HCT116 (cell line): Measurements from ENCODE around the gene WDR33.

ENCODE experiments used
- EZH2 ChIP-seq: fragments of 200-600 bp; sonication (generic); IDR thresholded peaks from 2 replicates; pipeline ENCODE4 v1.6.1; 2017; ENCODE audit warnings: antibody characterized with exemption, mixed run types
- EZH2phosphoT487 ChIP-seq: fragments of 200-600 bp; IDR thresholded peaks from 2 replicates; pipeline ENCODE4 v1.6.1; 2018; ENCODE audit warnings: antibody characterized with exemption, borderline replicate concordance
- TF ChIP-seq, protein P1 (sequence below), 3 experiments: fragments of 200-600 bp in 1 of 3; sonication (generic) in 1 of 3; IDR thresholded peaks in 2 of 3; conservative IDR thresholded peaks in 1 of 3; 2 replicates each; pipeline ENCODE4 v1.5.1; 2012 to 2017; ENCODE audit warnings: low read depth in 2 of 3, low read length in 2 of 3, antibody characterized with exemption in 1 of 3, borderline replicate concordance in 1 of 3, control low read depth in 1 of 3, mild to moderate bottlenecking in 1 of 3, mixed read lengths in 1 of 3, mixed run types in 1 of 3, moderate library complexity in 1 of 3; ENCODE audit not compliant: insufficient read depth in 1 of 3
- TF ChIP-seq, protein P2 (sequence below): IDR thresholded peaks from 2 replicates; pipeline ENCODE4 v1.6.1; 2012; ENCODE audit warnings: low read depth
- TF ChIP-seq, protein P3 (sequence below): IDR thresholded peaks from 2 replicates; pipeline ENCODE4 v1.6.1; 2012
- TF ChIP-seq, protein P4 (sequence below): IDR thresholded peaks from 2 replicates; pipeline ENCODE4 v1.6.1; 2012

DNA sequence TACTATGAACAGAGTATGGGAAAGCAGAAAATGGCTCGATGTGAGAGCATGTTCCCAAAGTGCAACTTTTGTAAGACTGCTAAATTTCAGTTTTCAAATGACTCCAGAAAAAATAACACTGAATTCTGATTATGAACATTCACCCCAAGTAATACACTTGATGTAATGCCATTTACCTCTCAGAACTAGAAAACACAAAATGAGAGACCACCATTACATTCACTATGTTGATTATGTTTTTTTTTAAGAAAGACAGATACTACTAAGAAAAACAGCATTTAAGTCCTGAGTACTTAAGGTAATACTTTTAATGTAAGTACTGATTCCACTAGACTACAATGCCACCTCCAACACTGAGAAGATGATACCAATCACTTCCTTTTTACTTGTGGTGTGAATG, 71.2 kb downstream of the WDR33 start:
- TF ChIP-seq, protein P1, sequence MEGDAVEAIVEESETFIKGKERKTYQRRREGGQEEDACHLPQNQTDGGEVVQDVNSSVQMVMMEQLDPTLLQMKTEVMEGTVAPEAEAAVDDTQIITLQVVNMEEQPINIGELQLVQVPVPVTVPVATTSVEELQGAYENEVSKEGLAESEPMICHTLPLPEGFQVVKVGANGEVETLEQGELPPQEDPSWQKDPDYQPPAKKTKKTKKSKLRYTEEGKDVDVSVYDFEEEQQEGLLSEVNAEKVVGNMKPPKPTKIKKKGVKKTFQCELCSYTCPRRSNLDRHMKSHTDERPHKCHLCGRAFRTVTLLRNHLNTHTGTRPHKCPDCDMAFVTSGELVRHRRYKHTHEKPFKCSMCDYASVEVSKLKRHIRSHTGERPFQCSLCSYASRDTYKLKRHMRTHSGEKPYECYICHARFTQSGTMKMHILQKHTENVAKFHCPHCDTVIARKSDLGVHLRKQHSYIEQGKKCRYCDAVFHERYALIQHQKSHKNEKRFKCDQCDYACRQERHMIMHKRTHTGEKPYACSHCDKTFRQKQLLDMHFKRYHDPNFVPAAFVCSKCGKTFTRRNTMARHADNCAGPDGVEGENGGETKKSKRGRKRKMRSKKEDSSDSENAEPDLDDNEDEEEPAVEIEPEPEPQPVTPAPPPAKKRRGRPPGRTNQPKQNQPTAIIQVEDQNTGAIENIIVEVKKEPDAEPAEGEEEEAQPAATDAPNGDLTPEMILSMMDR (IDR thresholded peaks at IDR 0.05 in 2 of 3, conservative IDR thresholded peaks at IDR 0.05 in 1 of 3; ENCODE audit: borderline replicate concordance in 1 of 3, insufficient read depth in 1 of 3, low read depth in 2 of 3, low read length in 2 of 3), result no peak
- TF ChIP-seq EZH2, result no peak
- no peak for TF ChIP-seq EZH2phosphoT487
- TF ChIP-seq, protein P2, sequence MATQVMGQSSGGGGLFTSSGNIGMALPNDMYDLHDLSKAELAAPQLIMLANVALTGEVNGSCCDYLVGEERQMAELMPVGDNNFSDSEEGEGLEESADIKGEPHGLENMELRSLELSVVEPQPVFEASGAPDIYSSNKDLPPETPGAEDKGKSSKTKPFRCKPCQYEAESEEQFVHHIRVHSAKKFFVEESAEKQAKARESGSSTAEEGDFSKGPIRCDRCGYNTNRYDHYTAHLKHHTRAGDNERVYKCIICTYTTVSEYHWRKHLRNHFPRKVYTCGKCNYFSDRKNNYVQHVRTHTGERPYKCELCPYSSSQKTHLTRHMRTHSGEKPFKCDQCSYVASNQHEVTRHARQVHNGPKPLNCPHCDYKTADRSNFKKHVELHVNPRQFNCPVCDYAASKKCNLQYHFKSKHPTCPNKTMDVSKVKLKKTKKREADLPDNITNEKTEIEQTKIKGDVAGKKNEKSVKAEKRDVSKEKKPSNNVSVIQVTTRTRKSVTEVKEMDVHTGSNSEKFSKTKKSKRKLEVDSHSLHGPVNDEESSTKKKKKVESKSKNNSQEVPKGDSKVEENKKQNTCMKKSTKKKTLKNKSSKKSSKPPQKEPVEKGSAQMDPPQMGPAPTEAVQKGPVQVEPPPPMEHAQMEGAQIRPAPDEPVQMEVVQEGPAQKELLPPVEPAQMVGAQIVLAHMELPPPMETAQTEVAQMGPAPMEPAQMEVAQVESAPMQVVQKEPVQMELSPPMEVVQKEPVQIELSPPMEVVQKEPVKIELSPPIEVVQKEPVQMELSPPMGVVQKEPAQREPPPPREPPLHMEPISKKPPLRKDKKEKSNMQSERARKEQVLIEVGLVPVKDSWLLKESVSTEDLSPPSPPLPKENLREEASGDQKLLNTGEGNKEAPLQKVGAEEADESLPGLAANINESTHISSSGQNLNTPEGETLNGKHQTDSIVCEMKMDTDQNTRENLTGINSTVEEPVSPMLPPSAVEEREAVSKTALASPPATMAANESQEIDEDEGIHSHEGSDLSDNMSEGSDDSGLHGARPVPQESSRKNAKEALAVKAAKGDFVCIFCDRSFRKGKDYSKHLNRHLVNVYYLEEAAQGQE, result no peak
- TF ChIP-seq, protein P3, sequence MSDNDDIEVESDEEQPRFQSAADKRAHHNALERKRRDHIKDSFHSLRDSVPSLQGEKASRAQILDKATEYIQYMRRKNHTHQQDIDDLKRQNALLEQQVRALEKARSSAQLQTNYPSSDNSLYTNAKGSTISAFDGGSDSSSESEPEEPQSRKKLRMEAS, result no peak
- TF ChIP-seq, protein P4, sequence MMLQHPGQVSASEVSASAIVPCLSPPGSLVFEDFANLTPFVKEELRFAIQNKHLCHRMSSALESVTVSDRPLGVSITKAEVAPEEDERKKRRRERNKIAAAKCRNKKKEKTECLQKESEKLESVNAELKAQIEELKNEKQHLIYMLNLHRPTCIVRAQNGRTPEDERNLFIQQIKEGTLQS, result no peak
